ENCODE data around the gene RAP1GDS1.
"Not testable (repeated sequence)": the region's sequence is repeated elsewhere in the genome, so short reads cannot be mapped to it uniquely, and the experiment has no call there.

Gene RAP1GDS1

GRCh38 chr4:98399915-98400314 lies 138.7 kb downstream of the RAP1GDS1 start:
- in situ Hi-C loops (cut with HindIII; ENCODE audit: low pct_ligation_motif_present, low pct_unique_long_range_greater_than_20kb, low sequenced_read_pairs) = no loop called here
- DNase-seq = no peak

GRCh38 chr4:98406819-98407218 lies 145.6 kb downstream of the RAP1GDS1 start:
- in situ Hi-C loops (cut with HindIII; ENCODE audit: low pct_ligation_motif_present, low pct_unique_long_range_greater_than_20kb, low sequenced_read_pairs) = no loop called here
- no peak for DNase-seq

- no peak for DNase-seq
- in situ Hi-C loops (cut with HindIII; ENCODE audit: low pct_ligation_motif_present, low pct_unique_long_range_greater_than_20kb, low sequenced_read_pairs) = no loop called here
Measured at GRCh38 chr4:98411731-98412130, 150.5 kb downstream of the RAP1GDS1 start.

GRCh38 chr4:98416844-98417243 lies 155.7 kb downstream of the RAP1GDS1 start:
- in situ Hi-C loops (cut with HindIII; ENCODE audit: low pct_ligation_motif_present, low pct_unique_long_range_greater_than_20kb, low sequenced_read_pairs) = no loop called here
- DNase-seq = no peak

GRCh38 chr4:98420151-98420550 lies 159.0 kb downstream of the RAP1GDS1 start:
- DNase-seq; in situ Hi-C loops (cut with HindIII; ENCODE audit: low pct_ligation_motif_present, low pct_unique_long_range_greater_than_20kb, low sequenced_read_pairs): not testable (repeated sequence)

GRCh38 chr4:98421111-98421510 lies 159.9 kb downstream of the RAP1GDS1 start:
- peak; percentile 58 for DNase-seq
- in situ Hi-C loops (cut with HindIII; ENCODE audit: low pct_ligation_motif_present, low pct_unique_long_range_greater_than_20kb, low sequenced_read_pairs) = no loop called here

- in situ Hi-C loops (cut with HindIII; ENCODE audit: low pct_ligation_motif_present, low pct_unique_long_range_greater_than_20kb, low sequenced_read_pairs) = no loop called here
- DNase-seq = no peak
Measured at GRCh38 chr4:98423009-98423408, 161.8 kb downstream of the RAP1GDS1 start.

- in situ Hi-C loops (cut with HindIII; ENCODE audit: low pct_ligation_motif_present, low pct_unique_long_range_greater_than_20kb, low sequenced_read_pairs) = no loop called here
- peak; percentile 77 for DNase-seq
Measured at GRCh38 chr4:98430708-98431403, 169.7 kb downstream of the RAP1GDS1 start.

- in situ Hi-C loops (cut with HindIII; ENCODE audit: low pct_ligation_motif_present, low pct_unique_long_range_greater_than_20kb, low sequenced_read_pairs) = no loop called here
- DNase-seq = no peak
Measured at GRCh38 chr4:98433691-98434090, 172.5 kb downstream of the RAP1GDS1 start.

GRCh38 chr4:98434816-98435215 lies 173.6 kb downstream of the RAP1GDS1 start:
- DNase-seq = no peak
- in situ Hi-C loops (cut with HindIII; ENCODE audit: low pct_ligation_motif_present, low pct_unique_long_range_greater_than_20kb, low sequenced_read_pairs) = no loop called here

GRCh38 chr4:98444371-98444770 lies 183.2 kb downstream of the RAP1GDS1 start:
- in situ Hi-C loops (cut with HindIII; ENCODE audit: low pct_ligation_motif_present, low pct_unique_long_range_greater_than_20kb, low sequenced_read_pairs) = no loop called here
- DNase-seq = no peak

GRCh38 chr4:98446499-98447375 lies 185.6 kb downstream of the RAP1GDS1 start:
- in situ Hi-C loops (cut with HindIII; ENCODE audit: low pct_ligation_motif_present, low pct_unique_long_range_greater_than_20kb, low sequenced_read_pairs) = no loop called here
- no peak for DNase-seq

GRCh38 chr4:98447648-98448047 lies 186.5 kb downstream of the RAP1GDS1 start:
- in situ Hi-C loops (cut with HindIII; ENCODE audit: low pct_ligation_motif_present, low pct_unique_long_range_greater_than_20kb, low sequenced_read_pairs) = no loop called here
- no peak for DNase-seq

- in situ Hi-C loops (cut with HindIII; ENCODE audit: low pct_ligation_motif_present, low pct_unique_long_range_greater_than_20kb, low sequenced_read_pairs) = no loop called here
Measured at GRCh38 chr4:98448908-98449307, 187.7 kb downstream of the RAP1GDS1 start.

GRCh38 chr4:98452091-98452490 lies 190.9 kb downstream of the RAP1GDS1 start:
- no peak for DNase-seq
- in situ Hi-C loops (cut with HindIII; ENCODE audit: low pct_ligation_motif_present, low pct_unique_long_range_greater_than_20kb, low sequenced_read_pairs) = no loop called here

More at GRCh38 chr4:98448908-98449307, 187.7 kb downstream of the RAP1GDS1 start:
- DNase-seq = no peak

GRCh38 chr4:98457422-98457821 lies 196.2 kb downstream of the RAP1GDS1 start:
- in situ Hi-C loops (cut with HindIII; ENCODE audit: low pct_ligation_motif_present, low pct_unique_long_range_greater_than_20kb, low sequenced_read_pairs) = not testable (repeated sequence)

GRCh38 chr4:98461121-98461865 lies 200.1 kb downstream of the RAP1GDS1 start:
- in situ Hi-C loops (cut with HindIII; ENCODE audit: low pct_ligation_motif_present, low pct_unique_long_range_greater_than_20kb, low sequenced_read_pairs); DNase-seq: not testable (repeated sequence)

More at GRCh38 chr4:98457422-98457821, 196.2 kb downstream of the RAP1GDS1 start:
- DNase-seq = not testable (repeated sequence)

GRCh38 chr4:98462487-98462886 lies 201.3 kb downstream of the RAP1GDS1 start:
- DNase-seq = no peak
- in situ Hi-C loops (cut with HindIII; ENCODE audit: low pct_ligation_motif_present, low pct_unique_long_range_greater_than_20kb, low sequenced_read_pairs) = no loop called here

Data from ACHN (cell line).